Right lobe of liver (tissue), 6 donors: ENCODE measurements around the gene RPRD1A. TPM values are rescaled to one million over a fixed set of nuclear protein-coding genes. Genes with fewer than 3 reads are reported as not detected.

Source experiments
- ATAC-seq, 4 donors: fragments of 200-7000 bp; cut with Tn5 transposase; one replicate each; pipeline ENCODE4 v1.9.1; 2020; ENCODE audit warnings: mild to moderate bottlenecking in 4 of 4, moderate library complexity in 4 of 4
- DNase-seq, 3 donors: peaks; one replicate each; pipeline ENCODE4 v3.0.0-alpha.2; 2020
- H3K27ac ChIP-seq, 3 donors: fragments of 200-600 bp; one replicate each; pipeline ENCODE4 v1.8.0; 2022
- H3K27me3 ChIP-seq, 2 donors: fragments of 200-600 bp; one replicate each; pipeline ENCODE4 v1.8.0; 2022
- H3K36me3 ChIP-seq, 4 donors: fragments of 200-600 bp; sonication (generic) in 1 of 4; one replicate each; pipeline versions ENCODE4 v1.5.1 to v1.8.0; 2017 to 2022; ENCODE audit warnings: control low read depth in 1 of 4
- H3K4me1 ChIP-seq, 4 donors: fragments of 200-600 bp; sonication (generic) in 1 of 4; one replicate each; pipeline versions ENCODE4 v1.5.1 to v1.8.0; 2017 to 2022; ENCODE audit warnings: control low read depth in 1 of 4
- H3K4me3 ChIP-seq, 3 donors: fragments of 200-600 bp; one replicate each; pipeline ENCODE4 v1.8.0; 2022
- H3K9me3 ChIP-seq, 4 donors: fragments of 200-600 bp; sonication (generic) in 1 of 4; one replicate each; pipeline versions ENCODE4 v1.5.1 to v1.8.0; 2017 to 2022; ENCODE audit warnings: control low read depth in 1 of 4
- POLR2A ChIP-seq: fragments of 450-650 bp; IDR thresholded peaks from one replicate; pipeline ENCODE4 v1.6.1; 2017; ENCODE audit warnings: antibody characterized with exemption, mild to moderate bottlenecking
- WGBS: methylation state at CpG from one replicate; pipeline ENCODE4 v1.1.6; 2018; ENCODE audit warnings: low coverage, low lambda C conversion rate; ENCODE audit not compliant: insufficient coverage; ENCODE audit errors: missing lambda C conversion rate; 5-methylcytosine and 5-hydroxymethylcytosine counted together
- intact Hi-C, 2 donors: fragments of 100-400 bp; cut with DNase I; formaldehyde crosslinking; loops; one replicate each; pipeline versions ENCODE4 v1.11.2 to v1.14.1; 2022
- total RNA-seq, 6 experiments: library from RNA; depleted of rRNA in 2 of 6; stranded (reverse); fragments of >200 nt in 2 of 6; fragmentation: NEBNext Ultra II Directional in 3 of 6; extraction: Animal tissue kit (Norgen Biotek cat#: 25700) in 3 of 6; gene quantifications; one replicate each; pipeline versions ENCODE4 v1.1.0 to v1.2.4, GENCODE V29; 2016 to 2023
- TF ChIP-seq, protein P1 (sequence below), 4 donors: fragments of 200-600 bp in 3 of 4; fragments of 450-650 bp in 1 of 4; IDR thresholded peaks; one replicate each; pipeline versions ENCODE4 v1.5.1 to v1.8.0; 2016 to 2022; ENCODE audit warnings: antibody characterized with exemption in 4 of 4, mild to moderate bottlenecking in 2 of 4
- donor health status: DM: no; HTN: yes; CAD: no.
- donor health status: DM: no; HTN: no; CAD: no.
- donor health status: DM: no; HTN: no; CAD: no.
- donor health status: DM: no; HTN: yes; CAD: no.
- donor health status: DM: no; HTN: yes; CAD: no.

RPRD1A gene
- total RNA-seq, 6 experiments from 2014 or later: 14.4 to 28.6 (median 20.9) TPM

DNA sequence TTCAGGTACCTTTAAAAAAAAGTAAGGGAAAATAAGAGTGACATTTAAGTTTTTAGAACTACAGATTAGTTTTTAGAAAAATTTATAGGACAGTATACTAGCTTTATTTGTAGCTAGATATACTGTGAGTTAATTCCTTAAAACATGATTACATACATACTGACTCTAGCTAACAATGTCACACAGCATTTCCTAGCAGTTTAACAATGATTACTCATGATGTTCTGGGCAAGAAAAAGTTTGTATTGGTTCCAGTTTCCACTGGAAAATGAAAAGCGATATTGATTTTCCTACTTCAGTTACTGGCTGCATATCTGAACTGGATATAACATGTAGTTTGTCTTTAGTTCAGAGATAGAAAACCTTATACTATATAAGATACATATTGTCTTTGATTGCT, 42.4 kb upstream of the RPRD1A start:
- Histone ChIP-seq H3K4me3 (no peak overlapping the region), H3K4me1 (no peaks in the 10 kb centered on the region), H3K36me3 (peaks cover 0 to 26% (median 7%) of the 10 kb centered on the region in 4 donors), H3K27ac (no peak overlapping the region), H3K27me3 (no peaks in the 10 kb centered on the region), H3K9me3 (no peaks in the 10 kb centered on the region)
- DNase-seq: no peak
- no peak for ATAC-seq
- 100% methylated on average over 1 of the region's 1 CpG for WGBS
- TF ChIP-seq, protein P1, sequence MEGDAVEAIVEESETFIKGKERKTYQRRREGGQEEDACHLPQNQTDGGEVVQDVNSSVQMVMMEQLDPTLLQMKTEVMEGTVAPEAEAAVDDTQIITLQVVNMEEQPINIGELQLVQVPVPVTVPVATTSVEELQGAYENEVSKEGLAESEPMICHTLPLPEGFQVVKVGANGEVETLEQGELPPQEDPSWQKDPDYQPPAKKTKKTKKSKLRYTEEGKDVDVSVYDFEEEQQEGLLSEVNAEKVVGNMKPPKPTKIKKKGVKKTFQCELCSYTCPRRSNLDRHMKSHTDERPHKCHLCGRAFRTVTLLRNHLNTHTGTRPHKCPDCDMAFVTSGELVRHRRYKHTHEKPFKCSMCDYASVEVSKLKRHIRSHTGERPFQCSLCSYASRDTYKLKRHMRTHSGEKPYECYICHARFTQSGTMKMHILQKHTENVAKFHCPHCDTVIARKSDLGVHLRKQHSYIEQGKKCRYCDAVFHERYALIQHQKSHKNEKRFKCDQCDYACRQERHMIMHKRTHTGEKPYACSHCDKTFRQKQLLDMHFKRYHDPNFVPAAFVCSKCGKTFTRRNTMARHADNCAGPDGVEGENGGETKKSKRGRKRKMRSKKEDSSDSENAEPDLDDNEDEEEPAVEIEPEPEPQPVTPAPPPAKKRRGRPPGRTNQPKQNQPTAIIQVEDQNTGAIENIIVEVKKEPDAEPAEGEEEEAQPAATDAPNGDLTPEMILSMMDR (IDR thresholded peaks at IDR 0.05): no peak
- no peak for TF ChIP-seq POLR2A
- intact Hi-C loops: no loop called here

DNA sequence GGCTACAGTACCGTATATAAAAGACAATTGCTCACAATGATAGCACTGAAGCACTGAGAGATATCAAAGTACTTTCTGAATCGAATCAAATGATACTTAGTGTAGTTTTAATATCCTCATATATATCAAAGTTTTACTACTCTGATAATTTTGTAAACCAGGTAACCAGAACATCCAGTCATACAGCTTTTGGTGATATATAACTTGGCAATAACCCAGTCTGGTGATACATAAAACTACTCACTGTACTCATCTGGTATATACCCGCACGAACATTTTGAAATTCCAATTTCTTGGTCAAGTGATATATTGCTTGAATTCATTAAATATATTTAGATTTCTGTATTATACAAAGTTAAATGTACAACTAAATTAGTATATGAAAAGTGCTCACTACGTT, 41.2 kb upstream of the RPRD1A start:
- DNase-seq (no peak), ATAC-seq (no peak)
- H3K36me3 ChIP-seq: peaks cover 0 to 18% (median 4%) of the 10 kb centered on the region in 4 donors
- TF ChIP-seq, protein P1 (IDR thresholded peaks at IDR 0.05): no peak
- no peak for TF ChIP-seq POLR2A
- intact Hi-C loops: no loop called here
- H3K27ac ChIP-seq: no peak overlapping the region
- no peaks in the 10 kb centered on the region for H3K4me1 ChIP-seq
- no peak overlapping the region for H3K4me3 ChIP-seq
- WGBS: 91% methylated on average over 5 of the region's 5 CpGs
- no peaks in the 10 kb centered on the region for H3K9me3 ChIP-seq
- H3K27me3 ChIP-seq: no peaks in the 10 kb centered on the region

DNA sequence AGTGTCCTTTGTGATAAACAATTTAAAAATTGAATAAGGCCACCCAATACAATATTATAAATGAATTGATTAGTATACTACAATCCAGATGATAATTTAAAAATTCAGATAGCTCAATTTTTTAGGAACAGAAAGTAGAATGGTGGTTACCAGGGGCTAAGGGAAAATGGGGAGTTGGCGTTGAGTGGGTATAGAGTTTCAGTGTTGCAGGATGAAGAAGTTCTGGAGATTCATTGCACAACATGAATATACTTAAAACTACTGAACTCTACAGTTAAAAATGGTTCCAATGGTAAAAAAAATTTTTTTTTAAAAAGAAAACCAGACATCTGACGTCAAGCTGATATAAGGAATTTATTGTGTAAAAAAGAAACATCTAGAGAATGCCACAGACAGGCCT, 40.8 kb upstream of the RPRD1A start:
- Histone ChIP-seq H3K9me3 (no peaks in the 10 kb centered on the region), H3K4me3 (no peak overlapping the region), H3K27me3 (no peaks in the 10 kb centered on the region), H3K27ac (no peak overlapping the region), H3K36me3 (peaks cover 0 to 14% (median 3%) of the 10 kb centered on the region in 4 donors), H3K4me1 (no peaks in the 10 kb centered on the region)
- 38% methylated on average over 2 of the region's 2 CpGs for WGBS
- intact Hi-C loops: no loop called here
- DNase-seq: no peak
- no peak for ATAC-seq
- no peak for TF ChIP-seq POLR2A
- TF ChIP-seq, protein P1 (IDR thresholded peaks at IDR 0.05): no peak

DNA sequence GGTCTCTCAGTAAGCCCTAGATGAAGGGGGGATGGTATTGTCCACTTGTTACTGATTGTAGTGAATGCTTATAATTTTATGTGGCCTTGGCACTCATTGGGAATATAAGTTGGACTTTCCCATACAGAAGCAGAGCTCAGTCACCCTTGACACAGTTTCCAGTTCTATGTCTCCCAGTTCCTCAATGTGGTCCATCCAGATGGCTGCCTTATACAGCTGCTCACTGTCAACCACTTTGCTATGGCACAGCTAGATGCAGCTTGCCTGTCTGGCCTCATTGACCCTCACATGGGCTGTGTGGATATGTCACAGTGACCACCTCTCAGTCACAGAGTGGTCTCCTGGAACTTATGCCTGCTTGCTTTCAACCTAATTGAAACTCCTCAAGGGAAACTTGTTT, 40.1 kb upstream of the RPRD1A start:
- Histone ChIP-seq H3K9me3 (no peaks in the 10 kb centered on the region), H3K27ac (no peak overlapping the region), H3K36me3 (peaks cover 0 to 9% (median 0%) of the 10 kb centered on the region in 4 donors), H3K4me3 (no peak overlapping the region), H3K27me3 (no peaks in the 10 kb centered on the region), H3K4me1 (no peaks in the 10 kb centered on the region)
- no peak for TF ChIP-seq POLR2A
- TF ChIP-seq, protein P1 (IDR thresholded peaks at IDR 0.05): no peak
- intact Hi-C loops: no loop called here
- ATAC-seq (no peak), DNase-seq (no peak)

DNA sequence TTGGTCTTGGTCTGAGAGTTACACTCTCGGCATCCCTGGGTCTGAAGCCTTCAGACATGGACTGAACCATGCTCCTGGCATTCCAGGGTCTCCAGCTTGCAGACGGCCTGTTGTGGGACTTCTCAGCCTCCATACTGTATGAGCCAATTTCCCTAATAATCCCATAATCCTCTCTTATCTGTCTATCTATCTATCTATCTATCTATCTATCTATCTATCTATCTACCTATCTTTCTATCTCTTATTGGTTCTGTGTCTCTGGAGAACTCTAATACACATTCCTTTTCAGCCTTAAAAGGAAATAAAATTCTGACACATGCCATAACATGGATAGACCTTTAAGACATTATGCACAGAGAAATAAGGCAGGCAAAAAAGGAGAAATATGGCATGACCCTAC, 37.4 kb upstream of the RPRD1A start:
- Histone ChIP-seq H3K36me3 (no peaks in the 10 kb centered on the region), H3K9me3 (no peaks in the 10 kb centered on the region), H3K27me3 (no peaks in the 10 kb centered on the region), H3K27ac (no peak overlapping the region), H3K4me1 (no peaks in the 10 kb centered on the region), H3K4me3 (no peak overlapping the region)
- 100% methylated on average over 1 of the region's 2 CpGs for WGBS
- no peak for TF ChIP-seq POLR2A
- TF ChIP-seq, protein P1 (IDR thresholded peaks at IDR 0.05): no peak
- DNase-seq: no peak
- no peak for ATAC-seq
- intact Hi-C loops: loop anchor here in 1 of 2 donors (5.0 kb wide), 1 partner anchor 178 kb away; no protein-coding TSS in a partner anchor
